ENCODE data around the gene MAP6D1.
"Not testable (repeated sequence)": the region's sequence is repeated elsewhere in the genome, so short reads cannot be mapped to it uniquely, and the experiment has no call there.

Gene MAP6D1

GRCh38 chr3:183782576-183783276 lies 42.7 kb downstream of the MAP6D1 start:
- WGBS (ENCODE audit: extremely low coverage, insufficient coverage, low lambda C conversion rate), result no CpG with 5 or more reads among the region's 7 CpGs
- no peak overlapping the region for H2AK5ac ChIP-seq (ENCODE audit: low read length)
- no peak overlapping the region for H3K4me3 ChIP-seq (ENCODE audit: low read length)
- H2BK5ac ChIP-seq (ENCODE audit: low read length), result no peak overlapping the region
- H3K4me2 ChIP-seq (ENCODE audit: low read length), result no peak overlapping the region
- no peaks in the 10 kb centered on the region for H3K4me1 ChIP-seq (ENCODE audit: control insufficient read depth, low read depth, low read length)
- H2BK15ac ChIP-seq (replicated peaks; ENCODE audit: low read depth), result no peak overlapping the region
- no peak overlapping the region for H3K27ac ChIP-seq (ENCODE audit: low read depth, low read length)
- H3K36me3 ChIP-seq (ENCODE audit: control insufficient read depth, insufficient read depth, low read length), result peaks cover 9% of the 10 kb centered on the region
- H3K18ac ChIP-seq (ENCODE audit: low read length), result no peak overlapping the region
- no peaks in the 10 kb centered on the region for H3K27me3 ChIP-seq (ENCODE audit: insufficient read depth, low read length, poor library complexity)
- H3K79me2 ChIP-seq (ENCODE audit: control insufficient read depth, insufficient read depth, low read length), result no peaks in the 10 kb centered on the region
- no peak overlapping the region for H3K4ac ChIP-seq (ENCODE audit: low read depth, low read length)
- H3K9ac ChIP-seq (ENCODE audit: low read length), result no peak overlapping the region
- H3K56ac ChIP-seq (ENCODE audit: low read length), result no peak overlapping the region
- no peak overlapping the region for H3K23ac ChIP-seq (ENCODE audit: low read length)
- no peak overlapping the region for H2BK120ac ChIP-seq (ENCODE audit: low read depth, low read length)
- no peak for DNase-seq
- H3K79me1 ChIP-seq (ENCODE audit: low read length), result no peaks in the 10 kb centered on the region
- H4K8ac ChIP-seq (ENCODE audit: low read depth, low read length), result no peak overlapping the region
- no peak overlapping the region for H4K5ac ChIP-seq (ENCODE audit: low read length)

- no peak overlapping the region for H3K9ac ChIP-seq (ENCODE audit: low read length)
- no peak overlapping the region for H4K5ac ChIP-seq (ENCODE audit: low read length)
- no peak overlapping the region for H3K27ac ChIP-seq (ENCODE audit: low read depth, low read length)
- no peaks in the 10 kb centered on the region for H3K27me3 ChIP-seq (ENCODE audit: insufficient read depth, low read length, poor library complexity)
- no peak overlapping the region for H2BK15ac ChIP-seq (replicated peaks; ENCODE audit: low read depth)
- no peak overlapping the region for H3K4me2 ChIP-seq (ENCODE audit: low read length)
- no peak overlapping the region for H3K56ac ChIP-seq (ENCODE audit: low read length)
- DNase-seq, result no peak
- H3K36me3 ChIP-seq (ENCODE audit: control insufficient read depth, insufficient read depth, low read length), result peaks cover 9% of the 10 kb centered on the region
- no peaks in the 10 kb centered on the region for H3K79me1 ChIP-seq (ENCODE audit: low read length)
- no peak overlapping the region for H4K8ac ChIP-seq (ENCODE audit: low read depth, low read length)
- no peaks in the 10 kb centered on the region for H3K4me1 ChIP-seq (ENCODE audit: control insufficient read depth, low read depth, low read length)
- H2AK5ac ChIP-seq (ENCODE audit: low read length), result no peak overlapping the region
- no peak overlapping the region for H3K23ac ChIP-seq (ENCODE audit: low read length)
- no CpG with 5 or more reads among the region's 6 CpGs for WGBS (ENCODE audit: extremely low coverage, insufficient coverage, low lambda C conversion rate)
- no peak overlapping the region for H3K4me3 ChIP-seq (ENCODE audit: low read length)
- no peaks in the 10 kb centered on the region for H3K79me2 ChIP-seq (ENCODE audit: control insufficient read depth, insufficient read depth, low read length)
- H2BK120ac ChIP-seq (ENCODE audit: low read depth, low read length), result no peak overlapping the region
- no peak overlapping the region for H3K18ac ChIP-seq (ENCODE audit: low read length)
- no peak overlapping the region for H3K4ac ChIP-seq (ENCODE audit: low read depth, low read length)
- H2BK5ac ChIP-seq (ENCODE audit: low read length), result no peak overlapping the region
These were observed 44.1 kb downstream of the MAP6D1 start for GRCh38 chr3:183781246-183781645.

GRCh38 chr3:183779896-183780465 lies 45.4 kb downstream of the MAP6D1 start:
- WGBS (ENCODE audit: extremely low coverage, insufficient coverage, low lambda C conversion rate), result no CpG with 5 or more reads among the region's 14 CpGs
- Histone ChIP-seq H2BK5ac (ENCODE audit: low read length) (no peak overlapping the region), H2AK5ac (ENCODE audit: low read length) (no peak overlapping the region), H3K23ac (ENCODE audit: low read length) (no peak overlapping the region), H2BK120ac (ENCODE audit: low read depth, low read length) (no peak overlapping the region), H3K4ac (ENCODE audit: low read depth, low read length) (no peak overlapping the region), H3K4me2 (ENCODE audit: low read length) (no peak overlapping the region), H3K27me3 (ENCODE audit: insufficient read depth, low read length, poor library complexity) (no peaks in the 10 kb centered on the region), H3K56ac (ENCODE audit: low read length) (no peak overlapping the region), H3K27ac (ENCODE audit: low read depth, low read length) (no peak overlapping the region), H3K9ac (ENCODE audit: low read length) (no peak overlapping the region), H3K79me1 (ENCODE audit: low read length) (no peaks in the 10 kb centered on the region), H3K4me3 (ENCODE audit: low read length) (no peak overlapping the region), H3K18ac (ENCODE audit: low read length) (no peak overlapping the region), H2BK15ac (replicated peaks; ENCODE audit: low read depth) (no peak overlapping the region), H3K4me1 (ENCODE audit: control insufficient read depth, low read depth, low read length) (no peaks in the 10 kb centered on the region), H4K8ac (ENCODE audit: low read depth, low read length) (no peak overlapping the region), H3K36me3 (ENCODE audit: control insufficient read depth, insufficient read depth, low read length) (peaks cover 9% of the 10 kb centered on the region), H3K79me2 (ENCODE audit: control insufficient read depth, insufficient read depth, low read length) (no peaks in the 10 kb centered on the region), H4K5ac (ENCODE audit: low read length) (no peak overlapping the region)
- no peak for DNase-seq

GRCh38 chr3:183777016-183777618 lies 48.3 kb downstream of the MAP6D1 start:
- H3K23ac ChIP-seq (ENCODE audit: low read length), result no peak overlapping the region
- H2BK120ac ChIP-seq (ENCODE audit: low read depth, low read length), result no peak overlapping the region
- no peaks in the 10 kb centered on the region for H3K4me1 ChIP-seq (ENCODE audit: control insufficient read depth, low read depth, low read length)
- no peaks in the 10 kb centered on the region for H3K79me2 ChIP-seq (ENCODE audit: control insufficient read depth, insufficient read depth, low read length)
- H3K27me3 ChIP-seq (ENCODE audit: insufficient read depth, low read length, poor library complexity), result no peaks in the 10 kb centered on the region
- no peak overlapping the region for H3K18ac ChIP-seq (ENCODE audit: low read length)
- no peaks in the 10 kb centered on the region for H3K79me1 ChIP-seq (ENCODE audit: low read length)
- H3K9ac ChIP-seq (ENCODE audit: low read length), result no peak overlapping the region
- no peak overlapping the region for H3K4me3 ChIP-seq (ENCODE audit: low read length)
- H2AK5ac ChIP-seq (ENCODE audit: low read length), result no peak overlapping the region
- H3K4me2 ChIP-seq (ENCODE audit: low read length), result no peak overlapping the region
- no peak overlapping the region for H4K8ac ChIP-seq (ENCODE audit: low read depth, low read length)
- no peak overlapping the region for H4K5ac ChIP-seq (ENCODE audit: low read length)
- H3K27ac ChIP-seq (ENCODE audit: low read depth, low read length), result no peak overlapping the region
- H2BK5ac ChIP-seq (ENCODE audit: low read length), result no peak overlapping the region
- H3K56ac ChIP-seq (ENCODE audit: low read length), result no peak overlapping the region
- H3K36me3 ChIP-seq (ENCODE audit: control insufficient read depth, insufficient read depth, low read length), result peaks cover 13% of the 10 kb centered on the region
- no CpG with 5 or more reads among the region's 4 CpGs for whole genome bisulfite sequencing (ENCODE audit: extremely low coverage, insufficient coverage, low lambda C conversion rate)
- H3K4ac ChIP-seq (ENCODE audit: low read depth, low read length), result no peak overlapping the region
- no peak overlapping the region for H2BK15ac ChIP-seq (replicated peaks; ENCODE audit: low read depth)
- DNase-seq, result no peak

- no CpG with 5 or more reads among the region's 5 CpGs for WGBS (ENCODE audit: extremely low coverage, insufficient coverage, low lambda C conversion rate)
- not testable (repeated sequence) for H3K27ac ChIP-seq (ENCODE audit: low read depth, low read length); H2AK5ac ChIP-seq (ENCODE audit: low read length); H3K18ac ChIP-seq (ENCODE audit: low read length); H3K9ac ChIP-seq (ENCODE audit: low read length); H3K23ac ChIP-seq (ENCODE audit: low read length); H3K4me2 ChIP-seq (ENCODE audit: low read length); H2BK120ac ChIP-seq (ENCODE audit: low read depth, low read length); H2BK15ac ChIP-seq (replicated peaks; ENCODE audit: low read depth); H3K4me1 ChIP-seq (ENCODE audit: control insufficient read depth, low read depth, low read length); H4K8ac ChIP-seq (ENCODE audit: low read depth, low read length); H3K4ac ChIP-seq (ENCODE audit: low read depth, low read length); H3K79me1 ChIP-seq (ENCODE audit: low read length); DNase-seq; H4K5ac ChIP-seq (ENCODE audit: low read length); H3K79me2 ChIP-seq (ENCODE audit: control insufficient read depth, insufficient read depth, low read length); H3K56ac ChIP-seq (ENCODE audit: low read length); H3K4me3 ChIP-seq (ENCODE audit: low read length); H3K27me3 ChIP-seq (ENCODE audit: insufficient read depth, low read length, poor library complexity); H2BK5ac ChIP-seq (ENCODE audit: low read length)
- H3K36me3 ChIP-seq (ENCODE audit: control insufficient read depth, insufficient read depth, low read length), result peaks cover 14% of the 10 kb centered on the region
These were observed 48.9 kb downstream of the MAP6D1 start for GRCh38 chr3:183776451-183776850.
